Right atrium auricular region (tissue), 2 donors: ENCODE measurements around the gene TENM4. TPM values are rescaled to one million over a fixed set of nuclear protein-coding genes. Genes with fewer than 3 reads are reported as not detected.

Experiments
- DNase-seq: peaks from one replicate; pipeline ENCODE4 v3.0.0-alpha.2; 2019; ENCODE audit warnings: low spot score
- H3K27ac ChIP-seq, 2 donors: fragments of 200-600 bp; sonication (generic); 1 replicate in 1 of 2; 2 replicates in 1 of 2; pipeline ENCODE4 v1.5.1; 2016 to 2019
- H3K27me3 ChIP-seq, 2 donors: fragments of 200-600 bp; sonication (generic); one replicate each; pipeline versions ENCODE4 v1.5.1 to v1.6.0; 2017 to 2019
- H3K36me3 ChIP-seq: fragments of 200-600 bp; sonication (generic); one replicate; pipeline ENCODE4 v1.5.1; 2016
- H3K4me1 ChIP-seq, 2 donors: fragments of 200-600 bp; sonication (generic); one replicate each; pipeline versions ENCODE4 v1.5.1 to v1.6.0; 2017 to 2019
- H3K4me3 ChIP-seq, 2 donors: fragments of 200-600 bp; sonication (generic); 1 replicate in 1 of 2; 2 replicates in 1 of 2; pipeline ENCODE4 v1.5.1; 2017 to 2019; ENCODE audit warnings: mild to moderate bottlenecking in 1 of 2, moderate library complexity in 1 of 2
- H3K9me3 ChIP-seq, 2 donors: fragments of 200-600 bp; sonication (generic); one replicate each; pipeline ENCODE4 v1.5.1; 2019
- total RNA-seq, 2 donors: library from RNA; depleted of rRNA; stranded (reverse); fragments of >200 nt; gene quantifications; one replicate each; pipeline ENCODE4 v1.1.0, GENCODE V29; 2016
- TF ChIP-seq, protein P1 (sequence below), 2 donors: fragments of 200-600 bp; sonication (generic); IDR thresholded peaks; one replicate each; pipeline ENCODE4 v1.5.1; 2019; ENCODE audit warnings: antibody characterized with exemption in 2 of 2

Gene TENM4
- total RNA-seq, 2 donors from 2014 or later: 0.30 to 0.98 TPM

- Histone ChIP-seq H3K9me3 (no peaks in the 10 kb centered on the region), H3K27me3 (no peaks in the 10 kb centered on the region), H3K36me3 (no peaks in the 10 kb centered on the region), H3K4me1 (no peaks in the 10 kb centered on the region), H3K4me3 (no peak overlapping the region), H3K27ac (no peak overlapping the region)
- TF ChIP-seq, protein P1, sequence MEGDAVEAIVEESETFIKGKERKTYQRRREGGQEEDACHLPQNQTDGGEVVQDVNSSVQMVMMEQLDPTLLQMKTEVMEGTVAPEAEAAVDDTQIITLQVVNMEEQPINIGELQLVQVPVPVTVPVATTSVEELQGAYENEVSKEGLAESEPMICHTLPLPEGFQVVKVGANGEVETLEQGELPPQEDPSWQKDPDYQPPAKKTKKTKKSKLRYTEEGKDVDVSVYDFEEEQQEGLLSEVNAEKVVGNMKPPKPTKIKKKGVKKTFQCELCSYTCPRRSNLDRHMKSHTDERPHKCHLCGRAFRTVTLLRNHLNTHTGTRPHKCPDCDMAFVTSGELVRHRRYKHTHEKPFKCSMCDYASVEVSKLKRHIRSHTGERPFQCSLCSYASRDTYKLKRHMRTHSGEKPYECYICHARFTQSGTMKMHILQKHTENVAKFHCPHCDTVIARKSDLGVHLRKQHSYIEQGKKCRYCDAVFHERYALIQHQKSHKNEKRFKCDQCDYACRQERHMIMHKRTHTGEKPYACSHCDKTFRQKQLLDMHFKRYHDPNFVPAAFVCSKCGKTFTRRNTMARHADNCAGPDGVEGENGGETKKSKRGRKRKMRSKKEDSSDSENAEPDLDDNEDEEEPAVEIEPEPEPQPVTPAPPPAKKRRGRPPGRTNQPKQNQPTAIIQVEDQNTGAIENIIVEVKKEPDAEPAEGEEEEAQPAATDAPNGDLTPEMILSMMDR (IDR thresholded peaks at IDR 0.05): no peak
- DNase-seq: peak; percentile 48
Observed at GRCh38 chr11:78651923-78652842, 788.6 kb downstream of the TENM4 start.

DNA sequence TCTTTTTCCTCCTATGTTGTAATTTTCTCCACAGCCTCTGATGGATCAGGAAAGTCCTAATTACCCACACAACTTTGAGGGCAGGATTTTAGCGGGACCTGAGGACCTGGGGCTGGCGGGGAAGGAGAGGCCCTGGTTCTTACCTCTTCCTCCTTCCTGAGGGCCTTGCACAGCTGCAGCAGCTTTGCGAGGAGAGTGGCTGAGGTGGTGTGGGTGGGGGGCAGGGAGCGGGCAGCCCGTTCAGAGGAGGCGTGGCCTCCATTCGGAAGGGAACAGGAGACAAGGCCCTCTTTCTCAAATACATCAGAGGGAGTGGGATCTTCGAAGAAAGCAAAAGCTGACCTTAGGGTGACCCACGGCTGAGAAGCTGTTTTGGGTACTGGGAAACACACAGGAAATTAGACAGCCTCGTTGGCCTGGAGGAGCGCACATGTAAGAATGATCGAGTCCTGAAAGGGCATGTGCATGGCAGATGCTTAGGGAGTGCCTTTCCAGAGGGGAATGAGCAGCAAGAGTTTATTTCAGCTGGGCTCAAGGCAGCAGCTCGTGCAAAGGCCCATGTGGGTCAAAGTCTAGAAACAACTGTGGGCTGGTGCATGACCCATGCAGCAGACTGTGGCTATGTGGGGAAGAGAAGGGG, 789.6 kb downstream of the TENM4 start:
- H3K36me3 ChIP-seq: no peaks in the 10 kb centered on the region
- H3K4me3 ChIP-seq: no peak overlapping the region
- H3K27me3 ChIP-seq: no peaks in the 10 kb centered on the region
- no peak for DNase-seq
- TF ChIP-seq, protein P1 (IDR thresholded peaks at IDR 0.05): no peak
- H3K27ac ChIP-seq: no peak overlapping the region
- H3K9me3 ChIP-seq: no peaks in the 10 kb centered on the region
- H3K4me1 ChIP-seq: no peaks in the 10 kb centered on the region

- H3K4me1 ChIP-seq: no peaks in the 10 kb centered on the region
- H3K9me3 ChIP-seq: no peaks in the 10 kb centered on the region
- TF ChIP-seq, protein P1 (IDR thresholded peaks at IDR 0.05): no peak
- peak; percentile 49 for DNase-seq
- no peaks in the 10 kb centered on the region for H3K36me3 ChIP-seq
- H3K27me3 ChIP-seq: no peaks in the 10 kb centered on the region
- H3K4me3 ChIP-seq: no peak overlapping the region
- H3K27ac ChIP-seq: no peak overlapping the region
Observed at GRCh38 chr11:78649361-78650215, 791.2 kb downstream of the TENM4 start.

- H3K27me3 ChIP-seq: no peaks in the 10 kb centered on the region
- no peaks in the 10 kb centered on the region for H3K36me3 ChIP-seq
- peak; percentile 34 for DNase-seq
- no peaks in the 10 kb centered on the region for H3K9me3 ChIP-seq
- no peak overlapping the region for H3K4me3 ChIP-seq
- H3K27ac ChIP-seq: no peak overlapping the region
- no peaks in the 10 kb centered on the region for H3K4me1 ChIP-seq
- TF ChIP-seq, protein P1 (IDR thresholded peaks at IDR 0.05): no peak
Observed at GRCh38 chr11:78647986-78648875, 792.6 kb downstream of the TENM4 start.
